Upper lobe of left lung (tissue), 4 donors: Measurements from ENCODE around the gene C1orf226.

Experiments used
- EP300 ChIP-seq, 4 donors: sonication (generic); formaldehyde crosslinking; IDR thresholded peaks; one replicate each; pipeline ENCODE4 v1.5.1; 2017; ENCODE audit warnings: antibody characterized with exemption in 4 of 4, control low read depth in 2 of 4
- POLR2A ChIP-seq, 4 donors: fragments of 450-650 bp; IDR thresholded peaks; one replicate each; pipeline ENCODE4 v1.5.1; 2016 to 2017; ENCODE audit warnings: antibody characterized with exemption in 4 of 4, mild to moderate bottlenecking in 2 of 4
- POLR2AphosphoS5 ChIP-seq, 2 donors: sonication (generic); formaldehyde crosslinking; IDR thresholded peaks; one replicate each; pipeline ENCODE4 v1.5.1; 2017; ENCODE audit warnings: antibody characterized with exemption in 2 of 2
- TF ChIP-seq, protein P1 (sequence below), 6 experiments: fragments of 450-650 bp in 4 of 6; fragments of 200-600 bp in 2 of 6; sonication (generic) in 2 of 6; IDR thresholded peaks; one replicate each; pipeline ENCODE4 v1.5.1; 2016 to 2019; ENCODE audit warnings: antibody characterized with exemption in 6 of 6

DNA sequence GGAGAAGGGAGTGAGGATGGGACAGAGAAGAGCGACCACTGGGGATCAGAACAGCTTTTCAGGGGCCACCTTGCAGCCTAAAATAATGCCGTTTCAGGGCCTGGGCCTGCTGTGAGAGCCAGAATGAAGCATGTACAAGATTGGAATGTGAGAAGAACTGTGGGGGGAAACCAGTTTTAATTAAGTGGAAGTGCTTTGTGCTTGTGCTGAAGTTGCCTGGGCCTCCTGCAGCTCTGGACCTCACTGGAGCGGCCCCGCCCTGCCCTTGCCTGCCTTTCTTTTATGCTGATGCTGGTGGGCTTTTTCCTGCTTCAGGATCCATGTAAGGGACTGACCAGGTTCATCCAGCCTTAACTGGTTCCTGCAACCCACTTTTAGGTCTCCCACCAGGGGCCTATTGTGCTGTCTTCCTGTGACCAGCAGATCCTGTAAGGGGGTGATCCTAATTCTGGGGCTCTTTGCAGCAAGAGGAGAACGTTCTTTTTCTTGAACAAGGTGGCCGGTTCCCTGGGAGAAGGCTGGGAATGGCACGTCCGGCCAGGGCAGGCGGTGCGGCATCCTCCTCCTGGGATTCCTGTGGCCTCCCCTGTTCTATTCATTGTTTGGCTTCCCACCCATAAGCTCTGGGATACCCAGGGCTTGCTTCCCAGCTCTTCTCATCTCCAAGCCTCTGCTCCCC lies 3.2 kb downstream of the C1orf226 start:
- TF ChIP-seq POLR2A (IDR thresholded peaks at IDR 0.05), result no peak
- TF ChIP-seq, protein P1, sequence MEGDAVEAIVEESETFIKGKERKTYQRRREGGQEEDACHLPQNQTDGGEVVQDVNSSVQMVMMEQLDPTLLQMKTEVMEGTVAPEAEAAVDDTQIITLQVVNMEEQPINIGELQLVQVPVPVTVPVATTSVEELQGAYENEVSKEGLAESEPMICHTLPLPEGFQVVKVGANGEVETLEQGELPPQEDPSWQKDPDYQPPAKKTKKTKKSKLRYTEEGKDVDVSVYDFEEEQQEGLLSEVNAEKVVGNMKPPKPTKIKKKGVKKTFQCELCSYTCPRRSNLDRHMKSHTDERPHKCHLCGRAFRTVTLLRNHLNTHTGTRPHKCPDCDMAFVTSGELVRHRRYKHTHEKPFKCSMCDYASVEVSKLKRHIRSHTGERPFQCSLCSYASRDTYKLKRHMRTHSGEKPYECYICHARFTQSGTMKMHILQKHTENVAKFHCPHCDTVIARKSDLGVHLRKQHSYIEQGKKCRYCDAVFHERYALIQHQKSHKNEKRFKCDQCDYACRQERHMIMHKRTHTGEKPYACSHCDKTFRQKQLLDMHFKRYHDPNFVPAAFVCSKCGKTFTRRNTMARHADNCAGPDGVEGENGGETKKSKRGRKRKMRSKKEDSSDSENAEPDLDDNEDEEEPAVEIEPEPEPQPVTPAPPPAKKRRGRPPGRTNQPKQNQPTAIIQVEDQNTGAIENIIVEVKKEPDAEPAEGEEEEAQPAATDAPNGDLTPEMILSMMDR (IDR thresholded peaks at IDR 0.05), result no peak
- no peak for TF ChIP-seq POLR2AphosphoS5 (IDR thresholded peaks at IDR 0.05)
- no peak for TF ChIP-seq EP300 (IDR thresholded peaks at IDR 0.05)
